GM19025 (cell line): Measurements from ENCODE around the gene MYL10.

Experiments
- ATAC-seq: cut with Tn5 transposase; IDR thresholded peaks from one replicate; pipeline ENCODE4 v1.9.1; 2021; ENCODE audit warnings: mild to moderate bottlenecking, low read depth, moderate library complexity; ENCODE audit not compliant: unreplicated experiment

MYL10 gene

DNA sequence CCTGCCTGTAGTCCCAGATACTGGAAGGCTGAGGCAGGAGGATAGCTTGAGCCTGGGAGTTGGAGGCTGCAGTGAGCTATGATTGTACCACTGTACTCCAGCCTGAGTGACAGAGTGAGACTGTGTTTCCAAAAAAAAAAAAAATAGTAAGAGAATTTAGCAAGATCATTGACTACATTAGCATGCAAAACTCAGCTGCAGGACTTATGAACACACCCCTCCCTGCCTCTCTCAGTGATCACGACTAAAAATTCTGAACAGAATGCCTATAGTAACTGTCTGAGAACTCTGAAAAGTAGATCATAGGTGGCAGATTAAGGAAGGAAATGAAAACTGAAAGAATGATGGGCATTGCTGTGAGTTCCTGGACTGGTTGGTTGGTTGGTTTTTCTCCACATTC is 50.5 kb downstream of the MYL10 start:
- ATAC-seq = no peak

DNA sequence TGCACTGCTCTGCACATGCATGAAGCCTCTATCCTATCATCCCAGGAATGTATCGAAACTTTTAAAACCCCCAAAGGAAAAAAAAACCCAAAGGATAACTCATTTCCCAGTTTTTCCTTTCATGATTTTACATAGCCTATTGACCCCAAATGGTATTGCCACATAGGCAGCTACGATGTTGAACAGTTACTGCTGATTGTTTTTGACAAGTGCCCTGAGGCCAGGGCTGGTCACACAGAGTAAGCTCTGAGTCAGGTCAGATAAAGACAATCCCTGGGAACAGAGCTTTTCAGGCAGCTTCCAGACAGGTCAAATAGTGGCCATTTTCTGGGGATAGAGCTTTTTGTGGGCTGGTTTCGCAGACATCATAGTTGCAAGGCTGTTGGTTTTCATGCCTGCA is 52.1 kb downstream of the MYL10 start:
- no peak for ATAC-seq

DNA sequence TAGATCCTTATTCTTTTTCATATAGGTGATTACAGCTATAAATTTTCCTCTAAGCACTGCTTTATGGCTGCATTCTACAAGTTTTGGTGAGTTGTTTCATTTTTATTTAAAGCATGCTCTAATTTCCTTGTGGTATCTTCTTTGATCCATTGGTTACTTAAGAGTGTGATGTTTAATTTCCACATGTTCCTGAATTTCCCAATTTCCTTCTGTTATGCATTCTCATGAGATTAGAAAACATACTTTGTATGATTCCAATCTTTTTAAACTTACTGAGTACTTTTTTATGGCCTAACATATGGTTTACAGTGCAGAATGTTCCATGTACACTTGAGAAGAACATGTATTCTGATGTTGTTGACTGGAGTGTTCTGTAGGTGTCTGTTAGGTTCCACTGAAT is 53.4 kb downstream of the MYL10 start:
- no peak for ATAC-seq

DNA sequence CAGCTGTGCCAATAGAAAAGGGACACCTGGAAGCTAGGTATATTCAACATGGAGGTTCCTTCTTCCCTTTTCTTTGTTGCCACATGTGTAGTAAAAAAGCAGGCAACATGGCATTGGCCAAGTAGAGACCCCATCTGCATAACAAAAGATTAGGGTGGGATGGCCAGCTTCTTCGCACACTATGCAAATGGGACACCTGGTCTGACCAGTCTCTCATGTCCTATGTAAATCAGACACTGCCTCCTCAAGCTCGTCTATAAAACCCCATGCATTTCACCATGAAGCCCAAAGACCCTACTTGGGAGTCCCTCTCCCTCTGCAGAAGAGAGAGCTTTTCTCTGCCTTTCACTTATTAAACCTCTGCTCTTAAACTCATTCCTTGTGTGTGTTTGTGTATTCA is 53.9 kb downstream of the MYL10 start:
- ATAC-seq = no peak

DNA sequence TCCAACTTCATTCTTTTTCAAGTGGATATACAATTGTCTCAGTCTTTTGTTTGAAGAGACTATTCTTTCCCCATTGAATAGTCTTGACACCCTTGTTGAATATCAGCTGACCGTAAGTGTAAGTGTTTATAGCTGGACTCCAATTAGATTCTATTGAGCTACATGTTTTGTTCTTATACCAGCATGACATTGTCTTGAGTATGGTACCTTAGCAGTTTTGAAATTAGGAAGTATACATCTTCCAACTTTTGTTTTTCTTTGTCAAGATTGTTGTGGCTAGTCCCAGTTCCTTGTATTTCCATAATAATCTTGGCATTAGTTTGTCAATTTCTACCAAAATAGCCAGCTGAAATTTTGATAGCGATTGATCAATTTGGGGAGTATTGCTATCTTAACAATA is 56.9 kb downstream of the MYL10 start:
- ATAC-seq = no peak

DNA sequence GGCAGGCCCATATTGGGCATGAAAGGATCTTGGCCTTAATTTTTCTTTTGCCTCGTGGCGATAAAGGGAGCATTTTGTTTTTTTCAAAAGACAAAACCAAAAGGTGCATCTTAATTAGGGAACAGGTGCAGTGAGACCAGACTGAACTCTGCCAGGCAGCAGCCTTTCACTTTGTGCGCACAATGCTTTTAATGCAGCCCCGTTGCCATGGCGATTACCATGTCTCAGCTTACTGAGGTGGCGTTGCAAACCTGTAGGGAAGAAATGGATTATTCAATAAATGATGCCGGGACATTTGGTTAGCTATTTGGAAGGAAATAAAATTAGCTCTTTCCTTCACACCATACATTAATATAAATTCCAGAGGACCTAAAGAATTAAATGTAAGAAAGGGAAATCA is 61.9 kb downstream of the MYL10 start:
- no peak for ATAC-seq

DNA sequence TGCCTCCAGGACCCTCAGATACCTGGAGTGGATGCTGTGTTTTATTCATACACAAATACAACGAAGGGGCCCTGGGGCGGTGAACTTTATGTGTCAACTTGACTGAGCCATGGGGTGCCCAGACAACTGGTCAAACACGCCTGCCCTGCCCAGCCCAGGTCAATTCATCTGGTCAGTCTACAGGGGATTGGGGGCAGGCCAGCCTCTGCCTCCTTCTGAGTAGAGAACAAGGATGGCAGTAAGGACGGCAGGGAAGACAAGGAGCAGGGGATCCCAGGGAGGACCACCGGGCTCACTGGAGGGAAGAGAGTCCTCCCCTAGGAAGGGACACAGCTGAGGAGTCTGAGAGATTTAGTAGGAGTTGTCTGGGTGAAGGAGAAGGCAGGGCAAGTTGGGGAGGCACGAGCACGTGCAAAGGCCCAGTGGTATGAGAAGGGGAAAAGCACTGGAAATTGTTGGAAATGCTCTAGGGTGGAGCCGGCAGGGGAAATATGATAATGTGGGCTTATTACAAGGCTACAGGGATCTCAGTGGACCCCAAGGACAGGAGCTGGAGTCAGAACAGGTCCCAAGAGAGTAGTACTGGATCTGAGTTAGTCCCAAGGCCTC is 63.4 kb downstream of the MYL10 start:
- ATAC-seq = no peak

DNA sequence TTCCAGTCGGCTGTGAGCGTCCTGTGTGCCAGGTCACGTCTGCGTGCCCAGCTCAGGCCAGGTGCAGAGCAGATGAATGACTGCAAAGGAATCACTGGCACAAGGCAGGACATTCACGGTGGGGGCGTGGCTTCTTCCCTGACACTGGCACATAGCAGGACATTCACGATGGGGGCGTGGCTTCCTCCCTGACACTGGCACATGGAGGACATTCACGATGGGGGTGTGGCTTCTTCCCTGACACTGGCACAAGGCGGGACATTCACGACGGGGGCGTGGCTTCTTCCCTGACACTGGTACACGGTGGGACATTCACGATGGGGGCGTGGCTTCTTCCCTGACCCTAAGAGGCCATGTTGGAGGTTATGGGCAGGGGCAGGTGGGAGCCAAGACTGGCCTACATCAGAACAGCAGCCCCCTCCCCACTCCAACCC is 64.3 kb downstream of the MYL10 start:
- ATAC-seq = no peak

DNA sequence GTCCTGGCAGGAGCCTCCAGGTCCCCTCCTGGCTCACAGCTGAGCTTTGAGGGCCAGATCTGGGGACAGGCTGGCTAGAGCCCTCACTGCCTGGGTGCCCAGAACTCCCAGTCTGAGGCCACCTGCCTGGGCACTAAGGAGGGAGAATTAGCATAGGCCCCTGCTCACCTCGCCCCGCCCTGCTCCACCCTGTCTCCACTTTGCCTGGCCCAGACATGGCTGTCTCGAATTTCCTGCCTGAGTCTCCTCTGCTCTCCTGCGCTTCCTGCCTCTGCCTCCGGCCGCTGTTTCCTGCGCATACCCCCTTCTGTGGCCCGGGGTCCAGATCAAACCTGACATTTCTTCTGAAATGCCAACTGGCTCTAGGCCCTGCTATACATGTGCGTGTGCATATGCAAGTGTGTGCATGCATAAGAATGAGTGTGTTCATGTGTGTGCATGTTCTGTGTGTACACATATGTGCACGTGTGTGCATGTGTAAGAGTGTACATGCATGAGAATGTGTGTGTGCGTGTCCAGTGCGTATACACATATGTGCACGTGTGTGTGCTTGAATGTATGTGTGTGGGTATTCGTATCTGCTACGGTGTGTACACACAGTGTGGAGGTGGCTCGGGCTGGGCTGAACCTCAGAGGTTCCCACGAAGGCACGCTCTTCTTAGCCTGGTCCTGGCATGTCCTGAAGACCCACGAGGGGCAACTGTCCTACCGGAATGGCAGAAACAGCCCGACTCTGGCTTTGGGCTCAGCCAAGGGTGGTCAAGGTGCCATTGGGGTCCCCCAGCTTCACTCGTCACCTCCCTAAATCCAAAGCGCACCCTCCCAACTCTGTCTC is 64.9 kb downstream of the MYL10 start:
- ATAC-seq = no peak
